ENCODE data around the gene LNX1. TPM values are rescaled to one million over a fixed set of nuclear protein-coding genes. Genes with fewer than 3 reads are reported as not detected.
A peak's percentile ranks its signal among the peaks of the same experiment; 100 is the strongest.

LNX1 gene
- polyA plus RNA-seq, 2 of the 4 experiments (the other 2 are of a cell fraction), result 0.04 to 0.14 TPM

DNA sequence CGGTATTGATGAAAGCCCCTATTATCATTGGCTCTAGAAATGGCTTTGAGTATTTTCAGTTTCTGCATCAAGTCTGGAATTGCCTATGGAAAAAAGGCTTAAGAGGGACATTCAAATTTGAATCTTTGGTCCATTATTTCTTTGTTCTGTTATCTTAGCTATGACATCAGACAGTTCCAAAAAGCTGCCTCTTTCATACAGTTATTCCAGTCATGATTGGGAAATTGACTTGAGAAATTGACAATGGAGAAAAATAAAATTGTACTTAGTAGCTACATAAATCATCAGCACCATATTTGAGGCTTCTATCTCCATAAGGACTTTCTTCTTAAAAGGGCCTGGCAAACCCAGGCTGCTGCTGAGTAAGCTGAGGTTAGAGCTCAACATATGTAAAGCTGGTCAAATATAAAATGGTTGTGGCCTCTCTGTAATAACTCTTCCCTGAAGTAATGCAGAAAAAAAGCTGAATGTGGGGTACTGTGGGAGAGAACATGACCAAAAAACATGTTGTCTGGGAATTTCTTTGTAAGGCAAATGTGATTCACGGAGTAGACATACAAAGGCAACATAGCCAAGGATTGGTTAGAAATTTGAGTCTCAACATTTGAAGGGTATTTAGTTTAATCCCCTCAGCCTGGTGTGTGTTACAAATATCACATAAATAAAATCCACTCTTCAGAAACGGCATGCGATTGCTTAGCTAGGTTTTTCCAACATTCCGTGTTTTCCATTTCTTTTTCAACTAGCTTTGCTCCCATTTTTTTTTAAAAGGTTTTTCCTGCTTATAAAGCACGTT, 100.9 kb downstream of the LNX1 start:
- CTCF ChIA-PET, result interaction anchor here (0.6 to 2.2 kb wide), 8 partner anchors 11 to 829 kb away, joined by 3 to 6 read pairs (median 4); no protein-coding TSS in a partner anchor

DNA sequence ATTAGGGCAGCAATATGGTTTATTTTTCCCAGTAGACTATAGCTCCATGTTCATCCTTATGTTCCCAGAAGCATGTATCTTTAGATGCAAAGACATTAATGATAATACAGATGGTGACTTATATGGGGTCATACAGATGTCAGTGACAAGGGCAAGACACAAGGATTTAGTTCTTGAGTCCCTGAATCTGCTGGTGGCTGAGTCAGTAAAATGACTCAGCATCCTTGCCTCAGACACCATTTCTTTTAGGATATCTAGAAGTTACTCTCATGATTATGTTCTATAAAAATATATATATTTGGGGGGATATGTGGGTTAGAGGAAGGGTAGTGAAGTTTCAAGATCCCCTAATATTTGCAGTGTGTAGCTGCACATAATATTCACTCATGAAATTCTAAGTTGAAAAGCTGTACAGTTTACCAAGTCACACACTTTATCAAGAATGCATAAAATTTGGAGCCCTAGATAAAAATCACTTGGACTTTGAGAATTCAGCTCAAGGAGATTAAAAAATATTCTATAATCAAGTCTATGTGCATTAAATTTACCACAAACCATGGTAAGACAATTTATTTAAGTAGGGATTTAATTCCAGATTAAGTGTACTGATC, 101.9 kb downstream of the LNX1 start:
- TF ChIP-seq FOSL2 (IDR thresholded peaks at IDR 0.05), result no peak
- 0 out of 2 replicates have a peak, but pooled peaks have one; percentile 5 for TF ChIP-seq FOSL2 (CRISPR knock-in tag; IDR thresholded peaks at IDR 0.05)
- TF ChIP-seq, protein P1, sequence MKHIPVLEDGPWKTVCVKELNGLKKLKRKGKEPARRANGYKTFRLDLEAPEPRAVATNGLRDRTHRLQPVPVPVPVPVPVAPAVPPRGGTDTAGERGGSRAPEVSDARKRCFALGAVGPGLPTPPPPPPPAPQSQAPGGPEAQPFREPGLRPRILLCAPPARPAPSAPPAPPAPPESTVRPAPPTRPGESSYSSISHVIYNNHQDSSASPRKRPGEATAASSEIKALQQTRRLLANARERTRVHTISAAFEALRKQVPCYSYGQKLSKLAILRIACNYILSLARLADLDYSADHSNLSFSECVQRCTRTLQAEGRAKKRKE (CRISPR knock-in tag; IDR thresholded peaks at IDR 0.05; ENCODE audit: low read depth), result no peak
- TF ChIP-seq ESRRA (IDR thresholded peaks at IDR 0.05; ENCODE audit: borderline replicate concordance, low read length), result no peak
- TF ChIP-seq TFCP2L1 (CRISPR knock-in tag; IDR thresholded peaks at IDR 0.05), result no peak
- TF ChIP-seq POLR2AphosphoS2 (conservative IDR thresholded peaks at IDR 0.05; ENCODE audit: low read length), result no peak
- TF ChIP-seq, protein P2, sequence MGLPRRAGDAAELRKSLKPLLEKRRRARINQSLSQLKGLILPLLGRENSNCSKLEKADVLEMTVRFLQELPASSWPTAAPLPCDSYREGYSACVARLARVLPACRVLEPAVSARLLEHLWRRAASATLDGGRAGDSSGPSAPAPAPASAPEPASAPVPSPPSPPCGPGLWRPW (IDR thresholded peaks at IDR 0.05), result no peak
- peak; percentile 43 for TF ChIP-seq MAFK (IDR thresholded peaks at IDR 0.05; ENCODE audit: partially characterized antibody)
- TF ChIP-seq MAZ (IDR thresholded peaks at IDR 0.05; ENCODE audit: borderline replicate concordance, low read depth, low read length), result no peak
- TF ChIP-seq, protein P3, sequence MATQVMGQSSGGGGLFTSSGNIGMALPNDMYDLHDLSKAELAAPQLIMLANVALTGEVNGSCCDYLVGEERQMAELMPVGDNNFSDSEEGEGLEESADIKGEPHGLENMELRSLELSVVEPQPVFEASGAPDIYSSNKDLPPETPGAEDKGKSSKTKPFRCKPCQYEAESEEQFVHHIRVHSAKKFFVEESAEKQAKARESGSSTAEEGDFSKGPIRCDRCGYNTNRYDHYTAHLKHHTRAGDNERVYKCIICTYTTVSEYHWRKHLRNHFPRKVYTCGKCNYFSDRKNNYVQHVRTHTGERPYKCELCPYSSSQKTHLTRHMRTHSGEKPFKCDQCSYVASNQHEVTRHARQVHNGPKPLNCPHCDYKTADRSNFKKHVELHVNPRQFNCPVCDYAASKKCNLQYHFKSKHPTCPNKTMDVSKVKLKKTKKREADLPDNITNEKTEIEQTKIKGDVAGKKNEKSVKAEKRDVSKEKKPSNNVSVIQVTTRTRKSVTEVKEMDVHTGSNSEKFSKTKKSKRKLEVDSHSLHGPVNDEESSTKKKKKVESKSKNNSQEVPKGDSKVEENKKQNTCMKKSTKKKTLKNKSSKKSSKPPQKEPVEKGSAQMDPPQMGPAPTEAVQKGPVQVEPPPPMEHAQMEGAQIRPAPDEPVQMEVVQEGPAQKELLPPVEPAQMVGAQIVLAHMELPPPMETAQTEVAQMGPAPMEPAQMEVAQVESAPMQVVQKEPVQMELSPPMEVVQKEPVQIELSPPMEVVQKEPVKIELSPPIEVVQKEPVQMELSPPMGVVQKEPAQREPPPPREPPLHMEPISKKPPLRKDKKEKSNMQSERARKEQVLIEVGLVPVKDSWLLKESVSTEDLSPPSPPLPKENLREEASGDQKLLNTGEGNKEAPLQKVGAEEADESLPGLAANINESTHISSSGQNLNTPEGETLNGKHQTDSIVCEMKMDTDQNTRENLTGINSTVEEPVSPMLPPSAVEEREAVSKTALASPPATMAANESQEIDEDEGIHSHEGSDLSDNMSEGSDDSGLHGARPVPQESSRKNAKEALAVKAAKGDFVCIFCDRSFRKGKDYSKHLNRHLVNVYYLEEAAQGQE (IDR thresholded peaks at IDR 0.05), result no peak
- no peak for TF ChIP-seq GATA3 (IDR thresholded peaks at IDR 0.05; ENCODE audit: borderline replicate concordance)
- DNase-seq (ENCODE audit: low read depth in 1 of 2, low spot score in 1 of 2) (peak in 1 of 2 experiments; percentile 32), FAIRE-seq (no peak), ATAC-seq (no peak)
- ChIA-PET CTCF (interaction anchor here (1.1 to 1.7 kb wide), 4 partner anchors 12 to 23 kb away, joined by 4 to 6 read pairs (median 5); no protein-coding TSS in a partner anchor), POLR2A (no interaction called here)
- H3K4me1 ChIP-seq, result peaks cover 15% of the 10 kb centered on the region
- H3K27ac ChIP-seq, result peak overlapping the region; percentile 27 to 51; a peak in 3 of 6 replicates
- H3K9me3 ChIP-seq, result no peaks in the 10 kb centered on the region
- H3K4me3 ChIP-seq, result no peak overlapping the region
- H3K4me2 ChIP-seq, result peak overlapping the region; percentile 5; the same call in 1 of the 3 replicates

More for the DNA sequence above, 100.9 kb downstream of the LNX1 start:
- POLR2A ChIA-PET, result no interaction called here
- H3K27ac ChIP-seq, result no peak overlapping the region
- H3K4me3 ChIP-seq, result no peak overlapping the region
- DNase-seq (ENCODE audit: low read depth in 1 of 2, low spot score in 1 of 2) (no peak), FAIRE-seq (no peak), ATAC-seq (no peak)
- TF ChIP-seq RFX5 (IDR thresholded peaks at IDR 0.05), result no peak
- TF ChIP-seq EP300 (IDR thresholded peaks at IDR 0.05), result no peak
- peaks cover 15% of the 10 kb centered on the region for H3K4me1 ChIP-seq
- no peaks in the 10 kb centered on the region for H3K9me3 ChIP-seq
- 74% methylated on average over 6 of the region's 6 CpGs for WGBS (ENCODE audit: missing lambda C conversion rate)
- H3K4me2 ChIP-seq, result peak overlapping the region; percentile 32; the same call in 1 of the 3 replicates

DNA sequence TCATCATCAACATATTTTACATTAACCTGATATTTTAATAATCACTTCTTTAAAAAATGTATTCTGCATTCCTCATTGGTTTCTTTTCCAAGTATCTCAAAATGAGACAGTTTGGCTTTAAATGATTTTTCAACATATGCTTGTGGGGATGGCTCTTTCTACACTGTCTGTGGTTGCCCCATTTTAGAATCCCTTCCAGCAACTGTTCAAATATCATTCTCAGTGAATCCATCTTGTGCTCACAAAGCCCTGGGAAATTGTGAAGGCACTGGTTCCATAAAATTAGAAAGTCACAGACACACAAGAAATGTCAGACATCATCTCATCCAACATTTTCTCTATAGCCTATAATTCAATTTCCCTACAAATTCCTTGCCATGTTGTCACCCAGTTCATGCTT, 103.5 kb downstream of the LNX1 start:
- Histone ChIP-seq H3K4me1 (peaks cover 15% of the 10 kb centered on the region), H3K4me2 (no peak overlapping the region), H3K27ac (no peak overlapping the region), H3K9me3 (no peaks in the 10 kb centered on the region), H3K4me3 (no peak overlapping the region)
- ATAC-seq, result no peak
- POLR2A ChIA-PET, result no interaction called here
- FAIRE-seq, result no peak
- no peak for DNase-seq (ENCODE audit: low read depth in 1 of 2, low spot score in 1 of 2)
- TF ChIP-seq, protein P4, sequence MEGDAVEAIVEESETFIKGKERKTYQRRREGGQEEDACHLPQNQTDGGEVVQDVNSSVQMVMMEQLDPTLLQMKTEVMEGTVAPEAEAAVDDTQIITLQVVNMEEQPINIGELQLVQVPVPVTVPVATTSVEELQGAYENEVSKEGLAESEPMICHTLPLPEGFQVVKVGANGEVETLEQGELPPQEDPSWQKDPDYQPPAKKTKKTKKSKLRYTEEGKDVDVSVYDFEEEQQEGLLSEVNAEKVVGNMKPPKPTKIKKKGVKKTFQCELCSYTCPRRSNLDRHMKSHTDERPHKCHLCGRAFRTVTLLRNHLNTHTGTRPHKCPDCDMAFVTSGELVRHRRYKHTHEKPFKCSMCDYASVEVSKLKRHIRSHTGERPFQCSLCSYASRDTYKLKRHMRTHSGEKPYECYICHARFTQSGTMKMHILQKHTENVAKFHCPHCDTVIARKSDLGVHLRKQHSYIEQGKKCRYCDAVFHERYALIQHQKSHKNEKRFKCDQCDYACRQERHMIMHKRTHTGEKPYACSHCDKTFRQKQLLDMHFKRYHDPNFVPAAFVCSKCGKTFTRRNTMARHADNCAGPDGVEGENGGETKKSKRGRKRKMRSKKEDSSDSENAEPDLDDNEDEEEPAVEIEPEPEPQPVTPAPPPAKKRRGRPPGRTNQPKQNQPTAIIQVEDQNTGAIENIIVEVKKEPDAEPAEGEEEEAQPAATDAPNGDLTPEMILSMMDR (IDR thresholded peaks at IDR 0.05), result no peak
- TF ChIP-seq ZC3H11A (IDR thresholded peaks at IDR 0.05), result no peak
- CTCF ChIA-PET, result no interaction called here
